Ishikawa (cell line): ENCODE measurements around the gene EVC2.

Source experiments
- CEBPB ChIP-seq: IDR thresholded peaks from 2 replicates; pipeline ENCODE4 v1.6.1; 2012
- CREB1 ChIP-seq: IDR thresholded peaks from 2 replicates; pipeline ENCODE4 v1.6.1; 2012; ENCODE audit warnings: low read depth
- EGR1 ChIP-seq: IDR thresholded peaks from 2 replicates; pipeline ENCODE4 v1.6.1; 2012
- EP300 ChIP-seq: IDR thresholded peaks from 2 replicates; pipeline ENCODE4 v1.6.1; 2012; ENCODE audit warnings: borderline replicate concordance
- FOXM1 ChIP-seq: IDR thresholded peaks from 2 replicates; pipeline ENCODE4 v1.6.1; 2012; ENCODE audit warnings: low read depth, borderline replicate concordance
- MAX ChIP-seq: IDR thresholded peaks from 2 replicates; pipeline ENCODE4 v1.6.1; 2012
- NFIC ChIP-seq: IDR thresholded peaks from 2 replicates; pipeline ENCODE4 v1.6.1; 2012
- RAD21 ChIP-seq: IDR thresholded peaks from 2 replicates; pipeline ENCODE4 v1.6.1; 2012; ENCODE audit warnings: low read depth
- REST ChIP-seq: IDR thresholded peaks from 2 replicates; pipeline ENCODE4 v1.6.1; 2012; ENCODE audit warnings: low read depth, mild to moderate bottlenecking
- TAF1 ChIP-seq: IDR thresholded peaks from 2 replicates; pipeline ENCODE4 v1.6.1; 2012; ENCODE audit warnings: low read depth, mild to moderate bottlenecking
- TCF12 ChIP-seq: IDR thresholded peaks from 2 replicates; pipeline ENCODE4 v1.6.1; 2012; ENCODE audit warnings: low read depth
- TEAD4 ChIP-seq: IDR thresholded peaks from 2 replicates; pipeline ENCODE4 v1.6.1; 2012
- USF1 ChIP-seq: IDR thresholded peaks from 2 replicates; pipeline ENCODE4 v1.6.1; 2012
- YY1 ChIP-seq: IDR thresholded peaks from 2 replicates; pipeline ENCODE4 v1.6.1; 2012; ENCODE audit warnings: low read depth
- ZBTB7A ChIP-seq: IDR thresholded peaks from 2 replicates; pipeline ENCODE4 v1.6.1; 2012; ENCODE audit warnings: low read depth

The EVC2 gene

GRCh38 chr4:5713861-5714260, 5.5 kb upstream of the EVC2 start:
- TF ChIP-seq CEBPB: no peak
- TF ChIP-seq TCF12: no peak
- TF ChIP-seq RAD21: no peak
- no peak for TF ChIP-seq MAX
- no peak for TF ChIP-seq EP300
- no peak for TF ChIP-seq EGR1
- no peak for TF ChIP-seq TEAD4
- no peak for TF ChIP-seq TAF1
- TF ChIP-seq ZBTB7A: no peak
- TF ChIP-seq USF1: no peak

- no peak for TF ChIP-seq MAX
- no peak for TF ChIP-seq CREB1
- no peak for TF ChIP-seq CEBPB
- no peak for TF ChIP-seq EGR1
- TF ChIP-seq RAD21: no peak
These were observed 4.6 kb upstream of the EVC2 start for GRCh38 chr4:5712931-5713330.

- TF ChIP-seq MAX: no peak
These were observed 4.2 kb upstream of the EVC2 start for GRCh38 chr4:5712517-5712916.

GRCh38 chr4:5711479-5712184, 3.3 kb upstream of the EVC2 start:
- 0 out of 2 replicates have a peak, but pooled peaks have one; percentile 16 for TF ChIP-seq MAX
- no peak for TF ChIP-seq EP300
- no peak for TF ChIP-seq RAD21
- no peak for TF ChIP-seq ZBTB7A
- no peak for TF ChIP-seq TEAD4
- no peak for TF ChIP-seq NFIC
- TF ChIP-seq USF1: no peak
- TF ChIP-seq REST: no peak

GRCh38 chr4:5710961-5711478, 2.7 kb upstream of the EVC2 start, which contains the start of gene EVC:
Gene EVC, plus strand, starts transcription at chr4:5711201. Its CDS starts 180 bp downstream, at chr4:5711381.
- TF ChIP-seq TCF12: no peak
- TF ChIP-seq CEBPB: no peak
- TF ChIP-seq TAF1: no peak
- TF ChIP-seq EGR1: no peak
- no peak for TF ChIP-seq NFIC
- TF ChIP-seq TEAD4: no peak
- TF ChIP-seq EP300: no peak
- TF ChIP-seq YY1: no peak
- no peak for TF ChIP-seq FOXM1
- no peak for TF ChIP-seq ZBTB7A

- no peak for TF ChIP-seq REST
- TF ChIP-seq CEBPB: no peak
- no peak for TF ChIP-seq FOXM1
These were observed 2.0 kb upstream of the EVC2 start for GRCh38 chr4:5710065-5710960.
